ENCODE measurements around the gene PNPLA7.
A peak's percentile ranks its signal among the peaks of the same experiment; 100 is the strongest.
"Not testable (repeated sequence)": the region's sequence is repeated elsewhere in the genome, so short reads cannot be mapped to it uniquely, and the experiment has no call there.

PNPLA7 gene

GRCh38 chr9:137459152-137459600, 91.0 kb downstream of the PNPLA7 start, which contains the start of gene NSMF:
Gene NSMF, minus strand, starts transcription at chr9:137459334. Its CDS starts 232 bp downstream, at chr9:137459102.
- peak; percentile 95 for DNase-seq

DNA sequence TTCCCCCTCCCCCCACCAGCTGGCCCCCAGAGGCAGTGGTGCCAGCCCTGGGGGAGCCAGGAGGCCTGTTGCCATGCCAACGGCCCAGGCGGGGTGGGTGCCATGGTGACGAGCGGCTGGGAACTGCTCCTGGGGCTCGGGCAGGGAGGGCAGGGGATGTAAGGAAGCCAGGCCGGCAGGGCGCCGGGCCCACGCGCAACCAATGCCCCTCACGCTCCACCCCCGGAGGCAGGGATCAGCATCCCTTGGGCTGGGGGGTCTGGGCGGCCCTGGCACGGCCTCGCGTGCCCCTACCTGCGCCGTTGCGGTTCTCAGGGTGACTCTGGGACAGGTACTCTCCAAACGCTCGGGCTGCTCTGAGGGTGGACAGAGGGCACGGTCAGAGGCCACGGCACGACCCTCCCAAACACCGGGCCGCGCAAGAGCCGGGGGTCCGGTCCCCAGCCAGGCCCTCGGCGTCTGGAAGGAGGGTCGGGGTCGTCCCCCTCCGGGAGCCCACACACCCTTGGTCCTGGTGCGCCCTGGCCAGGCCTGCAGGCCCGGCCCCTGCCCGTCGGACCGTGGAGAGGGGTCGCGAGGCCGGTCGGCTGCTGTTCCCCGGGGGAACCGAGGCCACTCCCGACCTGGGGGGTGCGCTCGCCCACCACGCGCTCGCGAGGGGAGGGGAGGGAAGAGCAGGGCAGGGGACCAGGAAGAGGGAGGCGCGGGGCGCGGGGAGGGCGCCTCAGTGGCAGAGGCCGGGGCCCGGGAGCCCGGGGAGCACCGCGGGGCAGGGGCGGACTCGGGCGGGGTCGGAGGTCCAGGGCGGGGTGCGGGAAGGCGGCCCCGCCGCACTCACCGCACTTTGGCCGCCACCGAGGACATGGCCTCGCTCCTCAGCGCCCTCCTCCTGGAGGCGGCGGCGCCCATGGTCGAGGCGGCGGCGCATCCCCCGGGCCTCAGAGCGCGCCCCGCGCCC, 91.7 kb downstream of the PNPLA7 start:
- DNase-seq: peak; percentile 37

- no peak for DNase-seq
Measured at GRCh38 chr9:137457406-137458193, 92.6 kb downstream of the PNPLA7 start.

DNA sequence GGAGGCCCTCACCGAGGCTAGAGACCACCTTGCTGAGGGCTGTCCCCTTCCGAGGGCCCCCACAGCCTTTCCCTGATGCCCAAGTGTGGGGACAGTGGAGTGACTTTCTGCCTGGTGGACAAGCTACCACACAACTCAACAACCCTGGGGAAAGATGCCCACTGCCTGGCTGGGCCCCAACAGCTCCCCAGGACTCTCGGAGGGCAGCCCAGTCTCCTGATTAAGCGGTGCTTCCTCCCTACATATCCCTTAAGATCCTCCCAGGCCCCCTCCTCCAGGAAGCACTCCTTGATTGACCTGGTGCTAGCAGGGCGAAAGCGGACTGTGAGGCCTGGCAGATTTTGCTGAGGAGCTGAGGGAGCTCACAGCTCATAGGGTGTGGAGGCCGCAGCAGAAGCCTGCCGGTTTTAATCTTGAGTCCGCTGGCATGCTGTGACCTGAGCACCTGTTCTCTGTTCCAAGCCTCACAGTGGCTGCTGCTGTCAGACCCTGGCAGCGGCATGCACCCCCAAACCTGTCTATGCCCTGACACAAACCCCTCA, 93.3 kb downstream of the PNPLA7 start:
- no peak for DNase-seq

DNA sequence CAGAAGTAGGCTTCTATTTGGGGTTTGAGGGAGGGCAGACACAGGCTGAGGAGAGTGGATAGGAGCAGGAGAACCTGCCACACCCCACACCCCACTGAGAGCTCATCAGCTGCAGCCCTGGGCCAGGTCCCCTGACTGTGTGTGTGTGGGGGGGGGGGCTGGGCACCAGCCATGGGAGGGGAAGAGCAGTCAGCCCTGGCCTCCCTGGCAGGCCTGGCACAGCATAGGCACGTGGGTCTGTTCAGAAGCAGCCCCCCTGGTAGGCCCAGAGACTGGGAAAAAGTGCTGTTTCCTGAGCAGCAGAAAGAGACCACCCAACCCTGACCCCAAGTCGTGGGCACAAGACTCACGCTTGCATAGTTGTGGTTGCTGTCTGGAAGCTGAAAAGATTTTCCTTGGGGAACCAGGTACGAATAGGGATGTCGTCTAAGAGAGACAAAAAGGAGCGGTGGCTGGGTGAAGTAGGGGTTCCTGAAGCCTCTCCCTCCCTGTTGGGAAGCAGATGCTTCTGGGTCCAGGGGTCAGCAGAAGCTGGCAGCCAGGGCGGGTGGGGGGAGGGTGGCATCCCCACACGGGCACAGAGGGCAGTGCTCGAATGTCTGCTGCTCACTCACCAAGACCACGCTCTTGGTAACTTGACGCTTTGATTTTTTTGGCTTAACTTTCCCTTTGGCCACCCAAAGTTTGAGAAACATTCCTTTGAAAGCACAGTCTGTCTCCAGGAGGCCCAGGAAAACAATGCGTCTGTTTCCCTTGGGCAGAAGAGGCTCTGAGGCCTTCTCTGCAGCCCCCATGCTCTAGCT, 93.9 kb downstream of the PNPLA7 start:
- DNase-seq: no peak

DNA sequence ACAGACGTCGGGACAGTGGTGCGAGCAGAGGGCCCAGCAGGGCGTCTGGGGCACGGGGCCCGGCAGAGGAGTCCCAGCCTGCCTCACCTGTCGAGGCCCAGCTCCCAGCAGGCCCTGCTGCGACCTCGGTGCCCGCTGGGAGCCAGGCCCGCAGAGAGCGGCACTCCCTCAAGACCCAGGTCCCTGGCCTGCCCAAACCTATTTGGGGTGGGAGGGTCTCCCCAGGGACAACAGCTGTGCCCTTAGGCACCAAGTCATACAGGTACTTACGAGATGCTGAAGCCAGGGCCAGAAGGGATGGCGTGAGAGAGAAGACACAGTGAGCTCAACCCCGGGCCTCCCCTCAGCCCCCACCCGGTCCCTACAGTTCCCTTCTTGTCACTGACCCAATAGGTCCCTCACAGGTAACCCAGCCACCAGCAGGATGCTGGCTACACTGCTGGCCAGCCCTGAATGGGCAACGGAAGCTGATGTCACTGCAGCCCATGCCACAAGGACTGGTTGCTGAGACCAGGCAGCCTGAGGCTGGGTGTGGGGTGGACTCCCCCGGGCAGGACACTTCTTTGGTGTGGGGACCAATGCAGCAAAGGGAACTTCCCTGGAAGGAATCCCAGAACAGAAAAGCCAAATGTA, 94.7 kb downstream of the PNPLA7 start:
- no peak for DNase-seq

- DNase-seq: no peak
Measured at GRCh38 chr9:137454597-137455358, 95.4 kb downstream of the PNPLA7 start.

- peak; percentile 47 for DNase-seq
Measured at GRCh38 chr9:137454145-137454596, 96.0 kb downstream of the PNPLA7 start.

DNA sequence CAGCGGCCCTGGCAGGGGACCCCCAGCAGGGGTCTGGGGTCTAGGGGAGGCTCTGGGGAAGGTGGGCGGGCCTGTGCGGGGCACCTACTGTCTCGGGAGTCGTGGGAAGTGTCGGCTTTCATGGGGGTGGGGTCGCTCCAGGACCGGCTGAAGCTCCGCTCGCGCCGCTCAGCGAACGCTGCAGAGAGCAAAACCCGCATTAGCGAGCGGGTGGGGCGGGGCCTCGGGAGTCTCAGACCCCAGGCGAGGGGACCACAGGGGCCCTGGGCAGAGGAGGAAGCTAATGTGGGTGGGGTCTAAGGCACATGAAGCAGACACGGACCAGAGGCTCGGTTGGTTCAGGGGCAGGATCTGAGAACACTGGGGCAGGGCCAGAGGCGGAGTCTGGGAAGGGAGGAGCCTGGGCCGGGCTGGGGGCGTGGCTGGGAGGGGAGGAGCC, 96.5 kb downstream of the PNPLA7 start:
- peak; percentile 56 for DNase-seq

GRCh38 chr9:137452761-137453642, 97.2 kb downstream of the PNPLA7 start:
- DNase-seq: no peak

DNA sequence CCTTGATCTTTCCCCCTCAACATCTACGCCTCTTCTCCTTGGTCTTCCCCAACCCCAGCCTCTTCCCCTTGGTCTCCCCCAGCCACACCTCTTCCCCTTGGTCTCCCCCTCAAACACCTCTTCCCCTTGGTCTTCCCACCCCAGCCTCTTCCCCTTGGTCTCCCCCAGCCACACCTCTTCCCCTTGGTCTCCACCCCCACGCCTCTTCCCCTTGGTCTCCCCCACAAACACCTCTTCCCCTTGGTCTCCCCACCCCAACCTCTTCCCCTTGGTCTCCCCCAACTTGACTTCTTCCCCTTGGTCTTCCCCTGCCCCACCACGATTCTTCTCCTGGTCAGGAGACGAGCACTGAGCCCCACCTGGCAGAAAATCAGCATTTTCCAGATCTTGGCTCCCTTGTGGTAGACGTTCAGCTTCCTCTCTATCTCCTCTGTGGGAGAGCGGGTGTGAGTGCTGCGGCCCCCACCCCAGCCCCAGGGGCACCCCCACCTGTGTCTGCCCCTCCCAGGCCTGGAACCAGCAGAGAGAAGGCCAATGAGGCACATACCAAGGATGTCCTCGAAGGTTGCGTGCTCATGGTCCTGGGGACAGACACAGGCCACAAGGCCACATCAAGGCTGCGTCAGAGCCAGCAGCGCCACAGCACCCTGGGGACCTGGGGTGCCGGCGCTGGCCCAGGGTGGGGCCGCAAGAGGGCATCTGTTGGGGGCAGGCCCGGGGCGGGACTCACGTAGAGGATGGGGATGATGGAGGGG, 98.0 kb downstream of the PNPLA7 start:
- no peak for DNase-seq

DNA sequence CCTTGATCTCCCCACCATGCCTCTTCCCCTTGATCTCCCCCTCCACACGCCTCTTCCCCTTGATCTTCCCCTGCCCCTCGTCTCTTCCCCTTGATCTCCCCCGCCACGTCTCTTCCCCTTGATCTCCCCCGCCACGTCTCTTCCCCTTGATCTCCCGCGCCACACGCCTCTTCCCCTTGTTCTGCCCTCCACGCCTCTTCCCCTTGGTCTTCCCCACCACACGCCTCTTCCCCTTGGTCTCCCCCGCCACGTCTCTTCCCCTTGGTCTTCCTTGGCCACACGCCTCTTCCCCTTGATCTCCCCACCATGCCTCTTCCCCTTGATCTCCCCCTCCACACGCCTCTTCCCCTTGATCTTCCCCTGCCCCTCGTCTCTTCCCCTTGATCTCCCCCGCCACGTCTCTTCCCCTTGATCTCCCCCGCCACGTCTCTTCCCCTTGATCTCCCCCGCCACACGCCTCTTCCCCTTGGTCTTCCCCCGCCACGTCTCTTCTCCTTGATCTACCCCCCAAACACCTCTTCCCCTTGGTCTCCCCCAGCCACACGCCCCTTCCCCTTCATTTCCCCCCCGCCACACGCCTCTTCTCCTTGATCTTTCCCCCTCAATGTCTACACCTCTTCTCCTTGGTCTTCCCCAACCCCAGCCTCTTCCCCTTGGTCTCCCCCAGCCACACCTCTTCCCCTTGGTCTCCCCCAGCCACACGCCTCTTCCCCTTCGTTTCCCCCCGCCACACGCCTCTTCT, 98.8 kb downstream of the PNPLA7 start:
- DNase-seq: not testable (repeated sequence)

DNA sequence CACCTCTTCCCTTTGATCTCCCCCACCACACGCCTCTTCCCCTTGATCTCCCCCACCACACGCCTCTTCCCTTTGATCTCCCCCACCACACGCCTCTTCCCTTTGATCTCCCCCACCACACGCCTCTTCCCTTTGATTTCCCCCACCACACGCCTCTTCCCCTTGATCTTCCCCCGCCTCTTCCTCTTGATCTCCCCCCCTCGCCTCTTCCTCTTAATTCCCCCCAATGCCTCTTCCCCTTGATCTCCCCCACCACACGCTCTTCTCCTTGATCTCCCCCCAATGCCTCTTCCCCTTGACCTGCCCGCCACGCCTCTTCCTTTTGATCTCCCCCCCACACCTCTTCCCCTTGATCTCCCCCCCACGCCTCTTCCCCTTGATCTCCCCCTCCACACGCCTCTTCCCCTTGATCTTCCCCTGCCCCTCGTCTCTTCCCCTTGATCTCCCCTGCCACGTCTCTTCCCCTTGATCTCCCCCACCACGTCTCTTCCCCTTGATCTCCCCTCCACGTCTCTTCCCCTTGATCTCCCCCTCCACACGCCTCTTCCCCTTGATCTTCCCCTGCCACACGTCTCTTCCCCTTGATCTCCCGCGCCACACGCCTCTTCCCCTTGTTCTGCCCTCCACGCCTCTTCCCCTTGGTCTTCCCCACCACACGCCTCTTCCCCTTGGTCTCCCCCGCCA, 99.5 kb downstream of the PNPLA7 start:
- peak; percentile 60 for DNase-seq

DNA sequence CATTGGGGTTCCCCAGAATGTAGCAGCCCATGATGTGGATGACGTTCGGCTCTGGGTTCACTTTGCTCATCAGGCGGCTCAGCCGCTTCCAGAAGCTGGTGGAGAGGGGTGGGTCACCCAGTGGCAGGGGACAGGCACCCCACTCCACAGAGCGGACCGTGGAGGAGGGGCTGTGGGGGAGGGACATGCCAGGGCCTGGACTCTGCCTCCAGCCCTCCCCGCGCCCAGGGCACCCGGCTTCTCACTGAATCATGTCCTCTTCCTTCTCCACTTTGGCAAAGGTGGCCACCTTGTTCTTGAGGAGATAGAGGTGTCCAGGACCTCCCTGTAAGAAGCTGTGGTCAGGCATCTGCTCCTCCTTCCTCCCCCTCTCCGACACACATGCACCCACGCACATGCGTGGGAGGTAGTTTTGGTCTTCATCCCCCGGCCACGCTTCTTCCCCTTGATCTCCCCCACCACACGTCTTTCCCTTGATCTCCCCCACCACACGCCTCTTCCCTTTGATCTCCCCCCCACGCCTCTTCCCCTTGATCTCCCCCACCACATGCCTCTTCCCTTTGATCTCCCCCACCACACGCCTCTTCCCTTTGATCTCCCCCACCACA, 100.2 kb downstream of the PNPLA7 start:
- peak; percentile 47 for DNase-seq

DNA sequence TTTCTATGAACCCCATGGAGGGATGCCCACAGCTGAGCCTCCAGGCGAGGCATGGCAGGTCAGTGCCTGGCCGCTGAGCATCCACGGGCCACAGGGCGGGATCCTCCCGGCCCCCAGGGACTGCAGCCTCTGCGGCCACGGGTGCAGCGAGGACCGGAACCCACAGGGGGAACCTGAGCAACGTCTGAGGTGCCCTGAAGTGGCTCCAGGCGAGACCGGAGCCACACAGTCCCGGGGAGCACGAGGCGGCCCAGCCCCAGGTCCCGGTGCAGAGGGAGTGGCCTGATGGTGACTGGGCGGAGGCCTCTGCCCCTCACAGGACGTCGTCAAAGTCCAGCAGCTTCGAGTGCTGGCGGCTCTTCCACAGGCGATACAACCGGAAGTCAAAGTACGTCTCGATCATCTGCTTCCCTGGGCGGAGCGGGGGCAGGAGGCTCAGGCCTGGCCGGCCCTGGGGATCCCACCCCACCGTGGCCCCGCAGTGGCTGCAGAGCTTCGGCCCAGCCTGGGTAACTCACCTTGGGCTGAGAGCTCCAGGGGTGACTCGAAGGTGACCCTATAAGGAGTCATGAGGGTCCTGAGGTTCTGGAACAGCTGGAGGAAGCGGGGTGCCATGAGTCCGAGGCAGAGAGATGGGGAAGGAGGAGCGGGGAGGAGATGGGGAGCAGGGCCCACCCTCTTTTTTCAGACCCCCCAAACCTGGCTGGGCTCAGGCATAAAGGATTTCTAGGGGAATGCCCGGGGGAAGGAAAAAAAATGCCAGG, 100.9 kb downstream of the PNPLA7 start:
- DNase-seq: no peak

DNA sequence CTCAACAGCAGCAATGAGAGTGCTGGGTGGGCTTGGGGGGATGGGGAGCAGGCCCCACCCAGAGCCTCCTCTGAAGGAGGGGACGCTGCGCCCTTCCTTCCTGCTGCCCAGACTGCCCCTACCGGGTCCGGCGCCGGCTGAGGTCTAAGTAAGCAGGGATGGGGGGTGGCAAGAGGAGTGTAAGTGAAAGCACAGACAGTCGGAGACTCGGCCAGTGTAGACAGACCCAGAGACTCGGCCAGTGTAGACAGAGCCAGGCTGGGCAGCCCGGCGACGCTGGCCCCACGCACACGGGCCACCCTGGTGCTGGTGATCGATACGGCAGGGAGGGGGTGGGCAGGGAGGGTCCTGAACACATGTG, 101.6 kb downstream of the PNPLA7 start:
- DNase-seq: no peak
